ENCODE data around the gene RNF182. TPM values are rescaled to one million over a fixed set of nuclear protein-coding genes. Genes with fewer than 3 reads are reported as not detected.

Gene RNF182
- total and polyA plus RNA-seq, 9 of the 15 experiments (the other 6 are each of a cell fraction or from before 2014, with no cell fraction given): 12.8 to 22.8 (median 17.5) TPM

DNA sequence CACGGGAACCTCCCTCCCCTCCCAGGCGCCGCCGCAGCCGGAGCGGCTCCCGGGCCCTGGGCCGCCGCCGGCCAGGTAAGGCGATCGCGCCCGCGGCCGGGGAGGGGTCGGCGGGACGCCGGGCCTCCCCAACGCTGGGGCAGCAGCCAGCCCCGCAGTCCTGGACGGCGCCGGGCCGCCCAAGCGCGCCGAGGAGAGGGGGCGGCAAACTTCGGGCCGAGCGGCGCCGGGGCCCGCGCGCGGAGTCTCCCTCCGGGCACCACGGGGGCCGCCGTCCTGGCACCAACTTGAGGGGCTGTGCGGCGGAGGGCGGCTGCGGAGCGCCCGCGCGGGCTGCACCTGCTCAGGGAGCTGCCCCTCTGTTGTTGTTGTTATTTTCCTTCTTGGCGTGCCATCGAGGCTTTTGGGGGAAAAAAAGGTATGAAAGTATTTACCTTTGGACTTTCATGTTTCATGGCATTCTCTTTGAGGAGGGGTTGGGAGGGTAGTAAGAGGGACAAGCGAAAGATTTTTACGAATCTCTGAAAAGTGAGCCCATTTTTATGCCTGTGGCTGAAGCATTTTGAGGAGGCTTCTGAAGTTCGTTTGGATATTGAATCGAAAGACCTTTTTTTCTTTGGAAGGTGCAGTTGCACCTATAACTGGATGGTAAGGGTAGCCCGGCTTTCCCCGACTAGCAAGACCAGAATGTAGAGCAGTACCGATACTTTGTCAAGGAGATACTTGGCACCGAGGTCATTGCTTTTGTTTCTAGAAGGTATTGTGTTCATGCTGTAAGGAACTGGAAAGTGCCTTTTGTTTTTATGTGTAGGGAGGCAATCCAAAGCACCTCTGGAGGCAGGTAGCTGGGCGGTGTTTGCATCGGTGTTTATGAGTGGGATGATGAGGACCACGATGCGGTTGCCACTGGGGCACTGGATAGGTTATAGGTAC, at the start of gene RNF182 (continued):
- TF ChIP-seq, protein P1, sequence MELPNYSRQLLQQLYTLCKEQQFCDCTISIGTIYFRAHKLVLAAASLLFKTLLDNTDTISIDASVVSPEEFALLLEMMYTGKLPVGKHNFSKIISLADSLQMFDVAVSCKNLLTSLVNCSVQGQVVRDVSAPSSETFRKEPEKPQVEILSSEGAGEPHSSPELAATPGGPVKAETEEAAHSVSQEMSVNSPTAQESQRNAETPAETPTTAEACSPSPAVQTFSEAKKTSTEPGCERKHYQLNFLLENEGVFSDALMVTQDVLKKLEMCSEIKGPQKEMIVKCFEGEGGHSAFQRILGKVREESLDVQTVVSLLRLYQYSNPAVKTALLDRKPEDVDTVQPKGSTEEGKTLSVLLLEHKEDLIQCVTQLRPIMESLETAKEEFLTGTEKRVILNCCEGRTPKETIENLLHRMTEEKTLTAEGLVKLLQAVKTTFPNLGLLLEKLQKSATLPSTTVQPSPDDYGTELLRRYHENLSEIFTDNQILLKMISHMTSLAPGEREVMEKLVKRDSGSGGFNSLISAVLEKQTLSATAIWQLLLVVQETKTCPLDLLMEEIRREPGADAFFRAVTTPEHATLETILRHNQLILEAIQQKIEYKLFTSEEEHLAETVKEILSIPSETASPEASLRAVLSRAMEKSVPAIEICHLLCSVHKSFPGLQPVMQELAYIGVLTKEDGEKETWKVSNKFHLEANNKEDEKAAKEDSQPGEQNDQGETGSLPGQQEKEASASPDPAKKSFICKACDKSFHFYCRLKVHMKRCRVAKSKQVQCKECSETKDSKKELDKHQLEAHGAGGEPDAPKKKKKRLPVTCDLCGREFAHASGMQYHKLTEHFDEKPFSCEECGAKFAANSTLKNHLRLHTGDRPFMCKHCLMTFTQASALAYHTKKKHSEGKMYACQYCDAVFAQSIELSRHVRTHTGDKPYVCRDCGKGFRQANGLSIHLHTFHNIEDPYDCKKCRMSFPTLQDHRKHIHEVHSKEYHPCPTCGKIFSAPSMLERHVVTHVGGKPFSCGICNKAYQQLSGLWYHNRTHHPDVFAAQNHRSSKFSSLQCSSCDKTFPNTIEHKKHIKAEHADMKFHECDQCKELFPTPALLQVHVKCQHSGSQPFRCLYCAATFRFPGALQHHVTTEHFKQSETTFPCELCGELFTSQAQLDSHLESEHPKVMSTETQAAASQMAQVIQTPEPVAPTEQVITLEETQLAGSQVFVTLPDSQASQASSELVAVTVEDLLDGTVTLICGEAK (IDR thresholded peaks at IDR 0.05): 0 out of 2 replicates have a peak, but pooled peaks have one; percentile 21
- TF ChIP-seq, protein P1 (CRISPR knock-in tag; IDR thresholded peaks at IDR 0.05): no peak
- TF ChIP-seq ETS1 (conservative IDR thresholded peaks at IDR 0.05; ENCODE audit: control insufficient read depth, low read depth, low read length) (0 out of 2 replicates have a peak, but pooled peaks have one; percentile 68), POLR2H (tag; IDR thresholded peaks at IDR 0.05; ENCODE audit: low read depth) (no peak), HNRNPLL (IDR thresholded peaks at IDR 0.05; ENCODE audit: low read depth, low read length, poor library complexity, severe bottlenecking) (no peak), TCF3 (CRISPR knock-in tag; IDR thresholded peaks at IDR 0.05) (0 out of 2 replicates have a peak, but pooled peaks have one; percentile 9), BCOR (IDR thresholded peaks at IDR 0.05) (0 out of 2 replicates have a peak, but pooled peaks have one; percentile 15), CBX5 (IDR thresholded peaks at IDR 0.05; ENCODE audit: borderline replicate concordance, low read depth) (0 out of 2 replicates have a peak, but pooled peaks have one; percentile 7)
- TF ChIP-seq, protein P2, sequence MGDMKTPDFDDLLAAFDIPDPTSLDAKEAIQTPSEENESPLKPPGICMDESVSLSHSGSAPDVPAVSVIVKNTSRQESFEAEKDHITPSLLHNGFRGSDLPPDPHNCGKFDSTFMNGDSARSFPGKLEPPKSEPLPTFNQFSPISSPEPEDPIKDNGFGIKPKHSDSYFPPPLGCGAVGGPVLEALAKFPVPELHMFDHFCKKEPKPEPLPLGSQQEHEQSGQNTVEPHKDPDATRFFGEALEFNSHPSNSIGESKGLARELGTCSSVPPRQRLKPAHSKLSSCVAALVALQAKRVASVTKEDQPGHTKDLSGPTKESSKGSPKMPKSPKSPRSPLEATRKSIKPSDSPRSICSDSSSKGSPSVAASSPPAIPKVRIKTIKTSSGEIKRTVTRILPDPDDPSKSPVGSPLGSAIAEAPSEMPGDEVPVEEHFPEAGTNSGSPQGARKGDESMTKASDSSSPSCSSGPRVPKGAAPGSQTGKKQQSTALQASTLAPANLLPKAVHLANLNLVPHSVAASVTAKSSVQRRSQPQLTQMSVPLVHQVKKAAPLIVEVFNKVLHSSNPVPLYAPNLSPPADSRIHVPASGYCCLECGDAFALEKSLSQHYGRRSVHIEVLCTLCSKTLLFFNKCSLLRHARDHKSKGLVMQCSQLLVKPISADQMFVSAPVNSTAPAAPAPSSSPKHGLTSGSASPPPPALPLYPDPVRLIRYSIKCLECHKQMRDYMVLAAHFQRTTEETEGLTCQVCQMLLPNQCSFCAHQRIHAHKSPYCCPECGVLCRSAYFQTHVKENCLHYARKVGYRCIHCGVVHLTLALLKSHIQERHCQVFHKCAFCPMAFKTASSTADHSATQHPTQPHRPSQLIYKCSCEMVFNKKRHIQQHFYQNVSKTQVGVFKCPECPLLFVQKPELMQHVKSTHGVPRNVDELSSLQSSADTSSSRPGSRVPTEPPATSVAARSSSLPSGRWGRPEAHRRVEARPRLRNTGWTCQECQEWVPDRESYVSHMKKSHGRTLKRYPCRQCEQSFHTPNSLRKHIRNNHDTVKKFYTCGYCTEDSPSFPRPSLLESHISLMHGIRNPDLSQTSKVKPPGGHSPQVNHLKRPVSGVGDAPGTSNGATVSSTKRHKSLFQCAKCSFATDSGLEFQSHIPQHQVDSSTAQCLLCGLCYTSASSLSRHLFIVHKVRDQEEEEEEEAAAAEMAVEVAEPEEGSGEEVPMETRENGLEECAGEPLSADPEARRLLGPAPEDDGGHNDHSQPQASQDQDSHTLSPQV (IDR thresholded peaks at IDR 0.05): no peak
